Measurements from ENCODE around the gene KLHL25.

KLHL25 gene

GRCh38 chr15:85710340-85710842 is 84.3 kb downstream of the KLHL25 start:
- no peak for DNase-seq (ENCODE audit: low read depth)
